ENCODE data around the gene AIMP1. TPM values are rescaled to one million over a fixed set of nuclear protein-coding genes. Genes with fewer than 3 reads are reported as not detected.

Gene AIMP1
- total RNA-seq, 1 donor from 2014 or later = 27.4 TPM

DNA sequence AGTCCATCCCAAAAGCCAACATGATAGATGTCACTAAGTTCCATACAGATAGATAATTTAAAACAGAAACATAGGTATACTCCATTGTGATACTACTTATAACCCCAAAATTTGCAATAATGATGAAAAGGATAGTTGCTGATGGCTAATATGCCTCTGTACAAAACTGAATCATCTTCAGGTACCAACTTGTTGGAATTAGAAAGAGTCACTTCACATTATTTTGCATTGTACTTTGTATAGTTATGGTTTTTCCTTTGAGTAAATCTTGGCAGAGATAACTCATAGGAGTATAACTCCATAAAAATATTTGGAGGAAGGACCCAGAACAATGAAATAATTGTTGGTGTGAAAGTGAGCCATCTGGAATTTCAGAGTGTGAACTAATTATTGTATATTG is 34.7 kb downstream of the AIMP1 start:
- TF ChIP-seq, protein P1, sequence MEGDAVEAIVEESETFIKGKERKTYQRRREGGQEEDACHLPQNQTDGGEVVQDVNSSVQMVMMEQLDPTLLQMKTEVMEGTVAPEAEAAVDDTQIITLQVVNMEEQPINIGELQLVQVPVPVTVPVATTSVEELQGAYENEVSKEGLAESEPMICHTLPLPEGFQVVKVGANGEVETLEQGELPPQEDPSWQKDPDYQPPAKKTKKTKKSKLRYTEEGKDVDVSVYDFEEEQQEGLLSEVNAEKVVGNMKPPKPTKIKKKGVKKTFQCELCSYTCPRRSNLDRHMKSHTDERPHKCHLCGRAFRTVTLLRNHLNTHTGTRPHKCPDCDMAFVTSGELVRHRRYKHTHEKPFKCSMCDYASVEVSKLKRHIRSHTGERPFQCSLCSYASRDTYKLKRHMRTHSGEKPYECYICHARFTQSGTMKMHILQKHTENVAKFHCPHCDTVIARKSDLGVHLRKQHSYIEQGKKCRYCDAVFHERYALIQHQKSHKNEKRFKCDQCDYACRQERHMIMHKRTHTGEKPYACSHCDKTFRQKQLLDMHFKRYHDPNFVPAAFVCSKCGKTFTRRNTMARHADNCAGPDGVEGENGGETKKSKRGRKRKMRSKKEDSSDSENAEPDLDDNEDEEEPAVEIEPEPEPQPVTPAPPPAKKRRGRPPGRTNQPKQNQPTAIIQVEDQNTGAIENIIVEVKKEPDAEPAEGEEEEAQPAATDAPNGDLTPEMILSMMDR (IDR thresholded peaks at IDR 0.05; ENCODE audit: insufficient read depth, low read length, severe bottlenecking) = no peak
- peaks cover 3% of the 10 kb centered on the region for H3K36me3 ChIP-seq (ENCODE audit: control insufficient read depth, insufficient read depth, low read length)
- DNase-seq (ENCODE audit: low read depth) (peak; percentile 67), FAIRE-seq (no peak)
- H3K27me3 ChIP-seq (ENCODE audit: control insufficient read depth, insufficient read depth, low read length) = no peaks in the 10 kb centered on the region
- no peak overlapping the region for H3K4me3 ChIP-seq (ENCODE audit: low read depth, low read length)

DNA sequence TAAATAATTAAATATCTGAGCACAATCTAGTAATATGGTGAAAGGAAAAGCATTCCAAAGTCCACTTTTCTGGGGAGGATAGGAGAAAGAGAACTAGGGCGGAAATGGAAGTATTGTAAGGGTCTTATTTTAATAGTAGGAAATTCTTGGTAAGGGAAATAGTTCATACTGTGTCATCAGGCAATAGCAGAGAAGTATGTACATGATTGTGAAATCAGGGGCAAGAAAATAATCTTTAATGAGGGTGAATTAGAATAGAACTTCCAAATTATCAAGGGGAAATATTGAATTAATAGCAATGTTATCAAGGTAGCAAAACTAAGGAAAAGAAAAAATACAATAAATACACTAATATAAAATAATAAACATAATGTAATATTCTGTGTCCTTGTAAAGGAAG is 37.4 kb downstream of the AIMP1 start:
- H3K36me3 ChIP-seq (ENCODE audit: control insufficient read depth, insufficient read depth, low read length) = no peaks in the 10 kb centered on the region
- TF ChIP-seq, protein P1 (IDR thresholded peaks at IDR 0.05; ENCODE audit: insufficient read depth, low read length, severe bottlenecking) = no peak
- no peak overlapping the region for H3K4me3 ChIP-seq (ENCODE audit: low read depth, low read length)
- H3K27me3 ChIP-seq (ENCODE audit: control insufficient read depth, insufficient read depth, low read length) = no peaks in the 10 kb centered on the region
- no peak for DNase-seq (ENCODE audit: low read depth)
- FAIRE-seq = no peak

DNA sequence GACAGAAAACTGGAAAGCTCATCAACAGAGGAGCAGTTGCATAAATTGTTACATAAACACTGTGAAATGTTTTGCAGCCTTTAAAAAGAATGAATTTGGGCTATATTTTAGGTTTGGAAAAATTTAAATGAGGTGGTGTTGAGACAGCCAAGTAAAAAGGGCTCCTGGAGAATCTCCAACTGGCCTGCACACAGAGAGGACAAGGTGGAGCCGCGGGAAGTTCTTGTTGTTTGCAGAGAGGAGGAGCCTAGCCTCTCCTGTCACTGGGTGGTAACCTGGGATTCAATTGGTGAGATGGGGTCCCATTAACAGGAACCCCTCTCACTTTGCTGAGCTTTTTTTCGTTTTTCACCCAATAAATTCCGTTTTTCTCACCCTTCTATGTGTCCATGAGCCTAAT is 38.8 kb downstream of the AIMP1 start:
- FAIRE-seq = no peak
- no peaks in the 10 kb centered on the region for H3K27me3 ChIP-seq (ENCODE audit: control insufficient read depth, insufficient read depth, low read length)
- TF ChIP-seq, protein P1 (IDR thresholded peaks at IDR 0.05; ENCODE audit: insufficient read depth, low read length, severe bottlenecking) = no peak
- no peak overlapping the region for H3K4me3 ChIP-seq (ENCODE audit: low read depth, low read length)
- no peak for DNase-seq (ENCODE audit: low read depth)
- H3K36me3 ChIP-seq (ENCODE audit: control insufficient read depth, insufficient read depth, low read length) = no peaks in the 10 kb centered on the region

DNA sequence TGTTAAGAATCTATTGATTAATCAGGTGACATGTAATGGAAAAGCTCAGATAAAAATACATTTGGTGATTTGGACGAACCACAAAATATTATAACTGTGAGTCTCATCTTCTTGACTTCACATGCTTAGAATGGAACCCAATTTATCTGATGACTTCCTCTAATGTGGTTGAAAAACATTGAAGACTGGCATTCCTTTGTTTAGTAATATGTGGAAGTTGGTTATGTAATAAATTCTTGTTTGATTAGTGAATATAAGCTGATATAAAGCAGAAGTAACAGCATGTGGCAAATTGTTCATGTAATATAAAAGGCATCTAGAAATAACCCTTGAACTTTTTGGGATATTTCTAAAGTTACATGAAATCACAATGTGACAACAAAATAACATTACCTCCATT is 42.5 kb downstream of the AIMP1 start:
- no peak for FAIRE-seq
- TF ChIP-seq, protein P1 (IDR thresholded peaks at IDR 0.05; ENCODE audit: insufficient read depth, low read length, severe bottlenecking) = no peak

DNA sequence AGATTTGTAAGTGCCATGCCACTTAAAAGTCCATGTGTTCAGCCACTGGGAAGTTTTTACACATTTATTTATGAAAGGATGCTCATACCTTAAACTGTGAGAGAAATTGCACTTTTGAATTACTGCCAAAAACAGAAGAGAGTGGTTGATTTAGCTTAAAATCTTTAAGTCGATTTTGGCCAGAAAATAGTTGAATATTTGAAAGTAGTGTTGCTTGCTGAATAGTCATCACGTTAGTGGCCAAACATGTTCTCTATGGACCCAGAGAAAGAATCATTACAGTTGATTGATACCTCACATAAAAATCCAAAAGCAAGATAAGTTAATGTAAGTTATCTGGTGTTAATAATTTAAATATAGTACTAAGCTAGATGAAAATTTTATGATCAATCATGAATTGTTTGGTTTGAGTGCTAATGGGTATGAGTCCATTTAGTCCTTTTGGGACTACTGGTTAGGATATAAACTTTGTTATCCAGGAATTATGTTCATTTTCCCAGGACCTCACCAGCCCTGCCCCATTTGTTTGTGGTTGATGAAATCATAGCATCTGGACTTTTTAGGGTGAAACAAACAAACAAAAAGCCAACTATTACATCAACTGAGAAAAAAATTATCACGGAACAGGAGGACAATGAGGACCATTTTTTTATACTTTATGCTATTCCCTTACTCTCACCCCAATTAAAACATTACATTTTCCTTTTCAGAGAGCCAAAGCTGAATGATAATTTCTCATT is 45.9 kb downstream of the AIMP1 start:
- no peak overlapping the region for H3K4me3 ChIP-seq (ENCODE audit: low read depth, low read length)
- TF ChIP-seq, protein P1 (IDR thresholded peaks at IDR 0.05; ENCODE audit: insufficient read depth, low read length, severe bottlenecking) = no peak
- no peaks in the 10 kb centered on the region for H3K36me3 ChIP-seq (ENCODE audit: control insufficient read depth, insufficient read depth, low read length)
- no peaks in the 10 kb centered on the region for H3K27me3 ChIP-seq (ENCODE audit: control insufficient read depth, insufficient read depth, low read length)
- FAIRE-seq (no peak), DNase-seq (ENCODE audit: low read depth) (no peak)

More for the DNA sequence above, 42.5 kb downstream of the AIMP1 start:
- peak; percentile 56 for DNase-seq (ENCODE audit: low read depth)
- Histone ChIP-seq H3K27me3 (ENCODE audit: control insufficient read depth, insufficient read depth, low read length) (no peaks in the 10 kb centered on the region), H3K4me3 (ENCODE audit: low read depth, low read length) (no peak overlapping the region), H3K36me3 (ENCODE audit: control insufficient read depth, insufficient read depth, low read length) (no peaks in the 10 kb centered on the region)

DNA sequence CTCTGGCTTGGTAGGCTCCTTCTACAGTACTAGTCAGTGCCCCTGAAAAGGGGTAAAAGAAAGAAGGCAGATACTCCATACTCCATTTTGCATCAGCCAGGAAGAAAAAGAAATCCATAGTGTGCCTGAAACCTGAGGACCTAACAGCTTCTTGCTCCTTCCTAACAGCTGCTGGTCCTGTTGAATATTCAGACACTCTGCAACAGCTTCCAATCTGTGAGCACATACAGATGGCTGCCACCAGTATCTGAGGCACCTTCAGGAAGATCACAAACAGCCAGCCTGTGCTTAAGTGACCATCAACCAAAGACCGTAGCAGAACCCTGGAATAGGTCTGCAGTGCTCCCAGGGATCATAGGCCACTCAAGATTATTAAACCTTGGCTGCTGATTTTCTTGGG is 47.9 kb downstream of the AIMP1 start:
- FAIRE-seq = peak; percentile 7
- no peaks in the 10 kb centered on the region for H3K27me3 ChIP-seq (ENCODE audit: control insufficient read depth, insufficient read depth, low read length)

More for the DNA sequence above, 47.9 kb downstream of the AIMP1 start:
- H3K36me3 ChIP-seq (ENCODE audit: control insufficient read depth, insufficient read depth, low read length) = no peaks in the 10 kb centered on the region
- TF ChIP-seq, protein P1 (IDR thresholded peaks at IDR 0.05; ENCODE audit: insufficient read depth, low read length, severe bottlenecking) = no peak
- H3K4me3 ChIP-seq (ENCODE audit: low read depth, low read length) = no peak overlapping the region
- DNase-seq (ENCODE audit: low read depth) = no peak

Data from bronchial epithelial cell (primary cell).